ENCODE measurements around the gene GDAP1L1.

Gene GDAP1L1

GRCh38 chr20:44221368-44221954 lies 25.6 kb upstream of the GDAP1L1 start:
- no peak for TF ChIP-seq CTCF (IDR thresholded peaks at IDR 0.05; ENCODE audit: insufficient read depth, low read length, poor library complexity, severe bottlenecking)
- H3K36me3 ChIP-seq (ENCODE audit: control insufficient read depth, insufficient read depth, low read length) = no peaks in the 10 kb centered on the region
- H3K27me3 ChIP-seq (replicated peaks; ENCODE audit: control insufficient read depth, insufficient read depth, low read length) = no peaks in the 10 kb centered on the region
- no peak for DNase-seq (ENCODE audit: extremely low read depth, insufficient read length)
- no peak overlapping the region for H3K4me3 ChIP-seq (replicated peaks; ENCODE audit: low read depth, low read length)

GRCh38 chr20:44222027-44222426 lies 25.1 kb upstream of the GDAP1L1 start:
- DNase-seq (ENCODE audit: extremely low read depth, insufficient read length) = no peak
- Histone ChIP-seq H3K27me3 (replicated peaks; ENCODE audit: control insufficient read depth, insufficient read depth, low read length) (no peaks in the 10 kb centered on the region), H3K36me3 (ENCODE audit: control insufficient read depth, insufficient read depth, low read length) (no peaks in the 10 kb centered on the region), H3K4me3 (replicated peaks; ENCODE audit: low read depth, low read length) (no peak overlapping the region)
- TF ChIP-seq CTCF (IDR thresholded peaks at IDR 0.05; ENCODE audit: insufficient read depth, low read length, poor library complexity, severe bottlenecking) = no peak

GRCh38 chr20:44222633-44223368 lies 24.3 kb upstream of the GDAP1L1 start:
- Histone ChIP-seq H3K27me3 (replicated peaks; ENCODE audit: control insufficient read depth, insufficient read depth, low read length) (no peaks in the 10 kb centered on the region), H3K4me3 (replicated peaks; ENCODE audit: low read depth, low read length) (no peak overlapping the region), H3K36me3 (ENCODE audit: control insufficient read depth, insufficient read depth, low read length) (no peaks in the 10 kb centered on the region)
- no peak for DNase-seq (ENCODE audit: extremely low read depth, insufficient read length)
- TF ChIP-seq CTCF (IDR thresholded peaks at IDR 0.05; ENCODE audit: insufficient read depth, low read length, poor library complexity, severe bottlenecking) = no peak

GRCh38 chr20:44223721-44224120 lies 23.4 kb upstream of the GDAP1L1 start:
- no peak for DNase-seq (ENCODE audit: extremely low read depth, insufficient read length)
- TF ChIP-seq CTCF (IDR thresholded peaks at IDR 0.05; ENCODE audit: insufficient read depth, low read length, poor library complexity, severe bottlenecking) = no peak
- Histone ChIP-seq H3K4me3 (replicated peaks; ENCODE audit: low read depth, low read length) (no peak overlapping the region), H3K27me3 (replicated peaks; ENCODE audit: control insufficient read depth, insufficient read depth, low read length) (no peaks in the 10 kb centered on the region), H3K36me3 (ENCODE audit: control insufficient read depth, insufficient read depth, low read length) (no peaks in the 10 kb centered on the region)

GRCh38 chr20:44224637-44225036 lies 22.5 kb upstream of the GDAP1L1 start:
- Histone ChIP-seq H3K36me3 (ENCODE audit: control insufficient read depth, insufficient read depth, low read length) (no peaks in the 10 kb centered on the region), H3K27me3 (replicated peaks; ENCODE audit: control insufficient read depth, insufficient read depth, low read length) (no peaks in the 10 kb centered on the region), H3K4me3 (replicated peaks; ENCODE audit: low read depth, low read length) (no peak overlapping the region)
- TF ChIP-seq CTCF (IDR thresholded peaks at IDR 0.05; ENCODE audit: insufficient read depth, low read length, poor library complexity, severe bottlenecking) = no peak
- DNase-seq (ENCODE audit: extremely low read depth, insufficient read length) = no peak

Measured in GM06990 (cell line).